ENCODE data around the gene ZFYVE21. TPM values are rescaled to one million over a fixed set of nuclear protein-coding genes. Genes with fewer than 3 reads are reported as not detected.

The ZFYVE21 gene
- total RNA-seq, 1 experiment from 2014 or later: 47.2 TPM

GRCh38 chr14:103734081-103734888, 18.7 kb downstream of the ZFYVE21 start:
- Histone ChIP-seq H3K79me2 (ENCODE audit: low read length) (no peaks in the 10 kb centered on the region), H4K20me1 (ENCODE audit: low read length) (no peaks in the 10 kb centered on the region), H3F3A (ENCODE audit: low read length, unreplicated experiment) (no peaks in the 10 kb centered on the region), H3K9ac (ENCODE audit: low read length) (no peak overlapping the region), H3K36me3 (ENCODE audit: low read depth, low read length) (peaks cover 9% of the 10 kb centered on the region; the same call in 1 of the 2 replicates), H3K27me3 (ENCODE audit: low read length) (no peaks in the 10 kb centered on the region), H3K4me1 (ENCODE audit: insufficient read depth, low read length) (no peaks in the 10 kb centered on the region), H3K27ac (ENCODE audit: low read length) (no peak overlapping the region), H3K9me2 (replicated peaks; ENCODE audit: low read length) (no peaks in the 10 kb centered on the region), H3K4me2 (ENCODE audit: low read length) (no peak overlapping the region), H2AFZ (ENCODE audit: low read length) (no peak overlapping the region), H3K4me3 (ENCODE audit: low read length) (no peak overlapping the region), H3K9me3 (ENCODE audit: low read length) (no peaks in the 10 kb centered on the region)
- intact Hi-C loops (cut with micrococcal nuclease): no loop called here
- TSS peak; percentile 13 for BruUV-seq (replicated peaks)
- DNase-seq (no peak), ATAC-seq (peak; percentile 6; the same call in 1 of the 2 replicates)
- TF ChIP-seq CTCF (conservative IDR thresholded peaks at IDR 0.05; ENCODE audit: low read depth, low read length) (no peak), EZH2phosphoT487 (IDR thresholded peaks at IDR 0.05; ENCODE audit: borderline replicate concordance, low read length) (no peak), EZH2 (IDR thresholded peaks at IDR 0.05; ENCODE audit: low read length, unreplicated experiment) (no peak)
- ChIA-PET CTCF (no interaction called here), POLR2A (ENCODE audit: unreplicated experiment) (no interaction called here)

GRCh38 chr14:103735022-103735421, 19.4 kb downstream of the ZFYVE21 start:
- Histone ChIP-seq H2AFZ (ENCODE audit: low read length) (no peak overlapping the region), H3F3A (ENCODE audit: low read length, unreplicated experiment) (no peaks in the 10 kb centered on the region), H3K9me2 (replicated peaks; ENCODE audit: low read length) (no peaks in the 10 kb centered on the region), H3K9me3 (ENCODE audit: low read length) (no peaks in the 10 kb centered on the region), H3K4me2 (ENCODE audit: low read length) (no peak overlapping the region), H3K27me3 (ENCODE audit: low read length) (no peaks in the 10 kb centered on the region), H4K20me1 (ENCODE audit: low read length) (no peaks in the 10 kb centered on the region), H3K27ac (ENCODE audit: low read length) (no peak overlapping the region), H3K79me2 (ENCODE audit: low read length) (no peaks in the 10 kb centered on the region), H3K4me1 (ENCODE audit: insufficient read depth, low read length) (no peaks in the 10 kb centered on the region), H3K4me3 (ENCODE audit: low read length) (no peak overlapping the region), H3K9ac (ENCODE audit: low read length) (no peak overlapping the region), H3K36me3 (ENCODE audit: low read depth, low read length) (peaks cover 9% of the 10 kb centered on the region; the same call in 1 of the 2 replicates)
- CTCF ChIA-PET: no interaction called here
- ATAC-seq (no peak), DNase-seq (no peak)
- TF ChIP-seq CTCF (conservative IDR thresholded peaks at IDR 0.05; ENCODE audit: low read depth, low read length): no peak
- TF ChIP-seq EZH2phosphoT487 (IDR thresholded peaks at IDR 0.05; ENCODE audit: borderline replicate concordance, low read length): no peak
- TF ChIP-seq EZH2 (IDR thresholded peaks at IDR 0.05; ENCODE audit: low read length, unreplicated experiment): no peak
- BruUV-seq (replicated peaks): no TSS peak
- POLR2A ChIA-PET (ENCODE audit: unreplicated experiment): no interaction called here
- intact Hi-C loops (cut with micrococcal nuclease): no loop called here

- Histone ChIP-seq H3K4me3 (ENCODE audit: low read length) (no peak overlapping the region), H2AFZ (ENCODE audit: low read length) (no peak overlapping the region), H3K4me1 (ENCODE audit: insufficient read depth, low read length) (no peaks in the 10 kb centered on the region), H3K9me3 (ENCODE audit: low read length) (no peaks in the 10 kb centered on the region), H3K9ac (ENCODE audit: low read length) (no peak overlapping the region), H3K9me2 (replicated peaks; ENCODE audit: low read length) (no peaks in the 10 kb centered on the region), H3K79me2 (ENCODE audit: low read length) (no peaks in the 10 kb centered on the region), H3K4me2 (ENCODE audit: low read length) (no peak overlapping the region), H3F3A (ENCODE audit: low read length, unreplicated experiment) (no peaks in the 10 kb centered on the region), H4K20me1 (ENCODE audit: low read length) (no peaks in the 10 kb centered on the region), H3K27ac (ENCODE audit: low read length) (no peak overlapping the region), H3K36me3 (ENCODE audit: low read depth, low read length) (peaks cover 9% of the 10 kb centered on the region; the same call in 1 of the 2 replicates), H3K27me3 (ENCODE audit: low read length) (no peaks in the 10 kb centered on the region)
- DNase-seq: no peak
- intact Hi-C loops (cut with micrococcal nuclease): no loop called here
- BruUV-seq (replicated peaks): no TSS peak
- CTCF ChIA-PET: no interaction called here
- POLR2A ChIA-PET (ENCODE audit: unreplicated experiment): no interaction called here
- ATAC-seq: no peak
- TF ChIP-seq CTCF (conservative IDR thresholded peaks at IDR 0.05; ENCODE audit: low read depth, low read length): no peak
- TF ChIP-seq EZH2 (IDR thresholded peaks at IDR 0.05; ENCODE audit: low read length, unreplicated experiment): no peak
- no peak for TF ChIP-seq EZH2phosphoT487 (IDR thresholded peaks at IDR 0.05; ENCODE audit: borderline replicate concordance, low read length)
These were observed 19.8 kb downstream of the ZFYVE21 start for GRCh38 chr14:103735439-103735814.

Measured in PC-3 (cell line).